Activated T-cell treated with anti-CD3 and anti-CD28 coated beads for 1 hour (primary cell): ENCODE results near the gene FSTL5.
"Not testable (repeated sequence)": the region's sequence is repeated elsewhere in the genome, so short reads cannot be mapped to it uniquely, and the experiment has no call there.

Source experiments
- DNase-seq: peaks from one replicate; pipeline ENCODE4 v3.0.0-alpha.2; 2020; ENCODE audit warnings: low read depth

The FSTL5 gene

GRCh38 chr4:162163892-162164759 lies at the start of gene FSTL5:
Gene FSTL5, minus strand, starts transcription at chr4:162164000. Its CDS starts 52,604 bp downstream, at chr4:162111396.
- no peak for DNase-seq

DNA sequence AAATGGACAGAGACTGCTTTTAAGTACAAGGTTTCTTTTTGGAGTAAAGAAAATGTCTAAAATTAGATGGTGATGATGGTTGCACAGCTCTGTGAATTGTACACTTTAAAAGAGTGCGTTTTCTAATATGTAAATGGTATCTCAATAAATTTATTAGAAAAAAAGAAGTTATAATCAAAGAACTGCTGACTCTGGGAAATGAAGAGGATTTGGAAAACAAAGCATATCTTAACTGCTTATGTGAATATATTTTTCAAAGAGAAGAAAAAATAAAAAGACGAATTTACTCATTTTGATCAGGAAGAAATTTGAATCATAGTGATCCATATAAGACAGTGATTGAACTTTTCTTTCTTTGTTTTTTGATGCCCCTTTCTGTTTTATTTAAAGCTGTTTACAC lies 45.9 kb upstream of the FSTL5 start:
- DNase-seq, result no peak

GRCh38 chr4:162203478-162203877 lies 39.7 kb upstream of the FSTL5 start:
- DNase-seq, result not testable (repeated sequence)

DNA sequence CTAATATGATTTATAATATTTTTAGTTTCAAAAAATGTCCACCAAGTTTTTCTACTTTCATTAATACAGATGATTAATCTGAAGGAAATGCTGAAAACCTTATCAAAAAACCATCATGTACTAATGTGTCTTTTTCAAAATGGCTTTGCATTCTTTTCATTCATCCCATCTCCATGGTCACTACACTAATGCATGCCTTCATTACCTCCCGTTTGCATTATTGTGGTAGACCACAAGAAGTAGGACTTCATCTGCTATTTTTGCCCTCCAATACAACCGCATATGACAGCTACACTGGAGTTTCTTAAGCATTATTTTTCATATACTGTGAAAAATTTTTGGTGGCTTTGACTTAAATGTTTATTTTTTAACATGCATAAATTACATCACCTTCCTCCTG lies 37.9 kb upstream of the FSTL5 start:
- DNase-seq, result no peak

- no peak for DNase-seq
Measured at GRCh38 chr4:162170509-162170908, 6.7 kb upstream of the FSTL5 start.

DNA sequence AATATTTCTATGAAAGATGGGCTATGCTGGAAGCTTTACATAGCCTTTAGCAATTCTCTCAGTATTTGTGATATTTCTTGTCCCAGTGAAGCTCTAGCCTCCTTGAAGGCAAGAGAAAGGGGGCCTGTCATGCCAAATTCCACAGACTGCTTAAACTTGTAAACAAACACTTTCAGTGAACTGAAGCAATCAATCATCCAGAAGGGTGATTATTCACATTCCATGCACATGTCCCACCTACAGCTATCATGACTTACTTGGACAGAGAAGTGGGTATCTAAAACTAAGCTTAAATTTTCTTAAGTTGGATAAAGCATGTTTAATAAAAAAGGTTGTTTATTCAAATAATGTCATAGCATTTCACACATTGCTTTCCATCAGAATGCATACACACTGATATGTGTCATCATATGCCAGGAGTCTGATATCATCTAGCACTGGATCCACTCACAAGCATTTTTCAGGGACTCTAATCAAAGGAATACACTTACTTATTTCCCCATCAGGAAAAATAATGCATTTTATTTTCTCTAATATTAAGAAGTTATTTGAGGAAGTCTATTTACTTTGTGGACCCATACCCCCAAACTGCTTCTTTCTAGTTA lies 1.2 kb upstream of the FSTL5 start:
- DNase-seq, result no peak

GRCh38 chr4:162162672-162163071 lies 1.1 kb downstream of the FSTL5 start:
- no peak for DNase-seq

DNA sequence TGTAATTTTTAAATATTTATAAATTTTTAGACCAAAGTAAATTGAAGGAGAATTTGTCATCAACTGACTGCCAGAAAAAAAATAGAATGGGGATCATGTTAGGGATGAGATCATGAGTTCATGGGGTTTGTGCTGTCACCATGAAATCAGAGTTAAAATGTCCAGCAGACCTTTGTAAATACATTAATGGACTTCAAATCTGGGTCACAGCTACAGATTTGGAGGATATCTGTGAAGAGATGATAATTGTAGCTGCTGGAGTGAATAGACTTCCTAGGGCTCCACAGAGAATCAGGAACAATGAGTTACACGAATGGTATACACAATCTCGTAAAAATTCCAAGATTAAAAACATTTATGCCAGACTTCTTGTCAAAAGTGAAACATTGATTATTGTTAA lies 6.6 kb downstream of the FSTL5 start:
- DNase-seq, result no peak

GRCh38 chr4:162154862-162155540 lies 8.8 kb downstream of the FSTL5 start:
- no peak for DNase-seq

DNA sequence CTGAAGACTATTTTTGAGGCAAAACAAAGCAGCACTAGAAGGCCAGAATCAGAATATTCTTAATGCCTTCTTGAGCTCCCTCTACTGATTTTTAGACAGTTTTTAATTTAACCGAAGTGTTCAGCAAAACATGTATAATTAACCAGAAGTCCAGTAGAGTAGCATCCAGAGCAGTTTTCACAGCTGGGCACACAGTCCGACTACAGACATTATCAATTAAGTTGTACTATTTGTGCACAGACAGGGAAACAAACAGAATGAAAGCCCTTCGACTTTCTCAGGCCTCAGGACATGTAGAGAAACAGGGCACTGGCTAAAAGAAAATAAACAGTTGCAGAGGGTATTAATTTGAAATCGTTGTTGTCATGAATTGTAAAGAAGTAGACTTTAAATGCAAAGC lies 11.9 kb downstream of the FSTL5 start:
- no peak for DNase-seq

GRCh38 chr4:162151386-162151785 lies 12.4 kb downstream of the FSTL5 start:
- DNase-seq, result no peak

- no peak for DNase-seq
Measured at GRCh38 chr4:162149644-162150043, 14.2 kb downstream of the FSTL5 start.

DNA sequence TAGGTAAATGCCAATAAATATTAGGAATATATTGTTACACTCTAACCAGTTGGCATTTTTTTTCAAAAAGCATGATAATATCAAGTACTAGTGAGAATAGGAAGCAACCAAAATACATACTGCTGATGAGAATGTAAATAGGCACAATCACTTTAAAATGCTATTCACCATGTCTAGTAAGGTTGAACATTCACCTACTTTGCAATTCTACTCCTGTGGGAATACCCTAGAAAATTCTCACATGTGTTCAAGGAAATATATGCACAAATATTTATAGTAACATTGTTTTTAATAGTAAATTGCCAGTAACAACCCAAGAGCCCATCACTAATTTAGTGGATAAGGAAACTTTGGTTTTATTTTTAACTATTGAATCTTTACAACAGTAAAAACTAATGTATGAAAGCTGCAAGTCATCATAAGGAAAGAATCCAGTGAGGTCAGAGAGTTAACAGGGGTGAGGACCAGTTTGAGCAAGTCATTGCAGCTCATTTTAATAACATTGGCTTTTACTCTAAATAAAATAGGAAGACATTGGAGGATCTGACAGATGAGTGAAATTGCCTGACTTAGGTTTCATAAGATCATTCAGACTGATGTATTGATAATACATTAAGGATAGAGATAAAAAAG lies 23.6 kb downstream of the FSTL5 start:
- no peak for DNase-seq

GRCh38 chr4:162139412-162139811 lies 24.4 kb downstream of the FSTL5 start:
- DNase-seq, result no peak

- DNase-seq, result no peak
Measured at GRCh38 chr4:162131256-162131655, 32.5 kb downstream of the FSTL5 start.

DNA sequence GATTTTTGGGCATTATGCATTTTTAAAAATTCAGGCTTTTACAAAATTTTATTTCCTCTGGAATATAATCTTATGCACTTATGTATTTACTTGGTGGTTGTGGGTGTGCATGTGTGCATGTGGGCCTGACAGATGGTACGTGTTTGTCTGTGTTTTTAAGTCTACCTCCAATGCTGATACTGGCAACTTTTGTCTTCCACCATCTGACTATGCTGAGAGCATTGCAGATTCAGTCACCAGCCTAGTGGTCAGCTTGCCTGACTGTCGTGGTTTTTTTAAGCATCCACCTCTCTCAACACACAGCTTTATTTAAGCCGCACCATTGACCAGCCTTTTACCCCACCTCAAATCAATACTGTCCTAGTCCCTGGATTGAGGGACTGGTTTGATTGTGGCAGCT lies 37.1 kb downstream of the FSTL5 start:
- DNase-seq, result no peak

DNA sequence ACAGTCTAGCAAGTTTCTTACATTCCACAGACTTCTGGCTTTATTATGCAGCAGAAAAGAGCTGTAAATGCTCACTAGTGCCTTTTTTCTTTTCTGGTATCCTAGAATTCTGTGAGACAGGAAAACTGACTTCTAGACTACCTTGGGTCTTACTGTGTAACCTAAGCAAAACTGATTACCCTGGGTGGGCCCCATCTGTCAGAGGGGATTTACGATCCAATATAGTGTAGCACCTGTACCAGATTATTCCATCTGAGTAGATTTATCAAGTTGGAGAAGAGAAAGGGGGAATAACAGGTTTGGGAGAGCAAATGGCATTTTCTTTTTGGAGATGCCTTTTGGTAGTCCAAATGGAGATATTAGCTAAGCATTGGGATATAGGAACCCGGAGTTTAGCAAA lies 46.7 kb downstream of the FSTL5 start:
- DNase-seq, result no peak

DNA sequence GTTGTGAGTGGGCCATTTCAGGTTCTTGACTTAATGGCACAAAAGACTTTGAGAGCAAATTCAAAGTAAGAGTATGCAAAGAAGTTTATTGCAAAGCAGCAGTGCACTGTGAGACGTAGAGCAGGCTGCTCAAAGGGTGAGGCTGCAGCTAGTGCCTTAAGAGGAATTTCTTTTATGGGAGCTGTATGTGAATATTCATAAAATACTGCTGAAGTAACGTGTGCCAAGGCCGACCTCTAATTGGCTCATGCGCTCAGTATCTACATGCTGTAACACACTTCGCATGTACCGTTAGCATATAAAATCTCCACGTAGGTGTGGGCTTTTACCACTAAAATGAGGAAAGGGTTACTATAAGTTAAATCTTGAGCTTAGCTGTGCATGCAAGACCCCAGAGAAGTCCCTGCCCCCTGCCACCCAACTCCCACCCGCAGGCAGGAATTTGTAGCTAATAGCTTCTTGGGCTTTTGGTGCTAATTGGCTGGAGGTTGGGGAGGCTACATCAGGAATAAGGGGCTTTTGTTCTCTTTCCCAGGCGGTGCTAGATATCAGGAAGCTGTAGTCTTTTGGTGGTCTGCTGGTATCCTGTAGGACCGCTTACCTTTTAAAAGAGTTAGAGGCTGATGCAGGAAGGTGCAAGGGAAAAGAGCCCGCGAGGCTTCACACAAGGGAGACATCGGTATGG lies 47.6 kb downstream of the FSTL5 start:
- DNase-seq, result no peak

- no peak for DNase-seq
Measured at GRCh38 chr4:162115333-162115732, 48.5 kb downstream of the FSTL5 start.

DNA sequence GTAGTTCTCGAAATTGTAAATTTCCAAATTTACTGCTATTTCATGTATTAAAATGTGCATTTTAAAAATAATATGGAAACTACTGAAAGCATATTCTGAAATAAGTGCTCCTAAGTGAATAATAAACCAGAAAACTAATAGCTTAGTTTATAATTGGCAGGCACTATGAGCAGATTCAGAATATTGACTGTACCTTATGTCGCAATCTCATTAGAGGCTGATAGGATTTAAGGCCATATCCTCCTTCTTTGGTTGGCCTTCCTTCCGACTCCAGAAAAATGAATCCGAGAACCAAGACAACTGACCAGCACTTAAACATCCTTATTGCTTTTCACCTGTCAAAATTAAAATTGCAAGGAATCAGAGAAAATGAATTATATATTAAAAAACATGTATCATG lies 52.7 kb downstream of the FSTL5 start:
- DNase-seq, result no peak

DNA sequence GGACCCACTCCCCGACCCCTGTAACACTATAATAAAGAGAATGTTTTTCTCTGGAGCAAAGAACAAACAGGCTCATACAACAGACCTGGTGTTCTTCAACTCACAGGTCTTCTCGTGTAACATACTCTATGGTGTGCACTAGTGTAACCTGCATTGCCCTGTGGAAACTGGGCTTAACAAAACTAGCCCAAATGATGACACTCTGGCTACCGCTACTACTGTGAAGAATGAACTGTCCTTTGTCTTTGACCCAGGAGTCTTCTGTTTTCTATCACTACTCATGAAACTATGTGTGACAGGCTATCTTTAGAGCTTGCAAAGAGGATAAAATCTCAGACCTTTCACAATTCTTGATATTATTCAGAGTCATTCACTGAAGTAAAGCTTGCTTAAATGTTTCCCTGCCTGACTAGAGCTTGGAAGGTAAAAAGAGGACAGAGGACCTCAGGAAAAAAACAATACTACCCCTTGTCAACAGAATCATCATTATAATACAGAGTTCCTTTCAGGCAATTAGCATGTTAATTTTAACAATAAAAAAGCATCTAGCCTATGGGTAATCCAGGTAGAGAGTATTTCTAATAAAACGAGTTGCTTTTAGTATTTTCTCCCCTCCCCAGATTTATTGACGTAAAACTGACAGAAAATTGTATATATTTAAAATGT lies 59.2 kb downstream of the FSTL5 start:
- DNase-seq, result no peak
